ENCODE results near the gene CD200R1. TPM values are rescaled to one million over a fixed set of nuclear protein-coding genes. Genes with fewer than 3 reads are reported as not detected.

The CD200R1 gene
- total and polyA plus RNA-seq, 9 of the 15 experiments (the other 6 are each of a cell fraction or from before 2014, with no cell fraction given) = 0.04 to 0.23 (median 0.09) TPM; not detected in 5

DNA sequence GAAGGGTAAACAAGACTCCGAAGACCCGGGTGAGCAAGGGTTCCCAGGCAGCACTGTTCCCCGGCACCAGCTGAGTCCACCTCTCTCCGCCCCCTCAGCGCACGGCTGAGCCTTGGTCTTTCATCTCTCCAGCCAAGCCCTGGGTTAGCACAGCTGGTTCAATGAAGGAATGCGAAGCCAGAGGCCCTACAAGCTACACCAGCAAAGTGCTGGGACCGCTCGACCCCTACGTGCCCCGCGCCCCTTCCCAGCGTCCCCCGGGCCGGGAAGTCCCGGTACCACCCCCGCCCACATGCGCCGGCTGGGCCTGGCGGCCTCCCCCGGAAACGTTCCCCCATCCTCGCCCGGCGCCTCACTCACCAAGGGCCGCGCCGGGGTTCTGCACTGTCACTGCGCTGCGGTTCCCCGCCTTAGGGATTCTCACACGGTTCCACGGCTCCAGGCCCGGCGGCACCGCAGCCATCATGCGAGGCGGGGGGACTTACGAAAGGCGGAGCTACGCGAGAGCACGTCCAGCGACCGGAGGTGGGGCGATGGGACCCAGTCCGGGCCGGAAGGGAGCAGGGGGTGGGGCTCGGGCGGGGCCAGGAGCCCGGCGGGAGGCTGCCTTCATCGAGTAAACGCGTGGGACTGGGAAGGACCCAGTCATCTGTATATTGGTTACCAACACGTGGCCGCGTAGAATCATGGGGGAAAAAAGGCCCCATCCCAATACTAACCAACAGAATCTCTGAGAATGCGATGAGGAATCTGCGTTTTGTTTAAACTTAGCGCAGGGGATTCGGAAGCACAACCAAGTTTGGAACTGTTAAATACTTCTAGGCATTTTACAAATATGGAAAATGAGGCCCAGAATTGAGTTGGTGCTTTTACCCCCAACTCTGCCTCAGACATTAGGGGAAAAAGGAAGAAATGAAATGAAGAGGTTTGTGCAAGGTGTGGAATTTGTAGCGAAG, 44.6 kb upstream of the CD200R1 start (continued):
- no peak for TF ChIP-seq DNMT1 (IDR thresholded peaks at IDR 0.05)
- TF ChIP-seq IRF2 (CRISPR knock-in tag; IDR thresholded peaks at IDR 0.05) = no peak
- no peak for TF ChIP-seq STAG1 (CRISPR knock-in tag; IDR thresholded peaks at IDR 0.05; ENCODE audit: borderline replicate concordance)
- no peak for TF ChIP-seq SOX6 (IDR thresholded peaks at IDR 0.05)
- no peak for TF ChIP-seq SAP30 (IDR thresholded peaks at IDR 0.05; ENCODE audit: borderline replicate concordance, insufficient read depth, low read depth, low read length, poor library complexity, severe bottlenecking)
- TF ChIP-seq HEY1 (CRISPR knock-in tag; IDR thresholded peaks at IDR 0.05; ENCODE audit: borderline replicate concordance) = no peak
- TF ChIP-seq TBP (optimal IDR thresholded peaks at IDR 0.05; ENCODE audit: low read depth, low read length) = peak; percentile 24
- no peak for TF ChIP-seq ZNF75A (CRISPR knock-in tag; IDR thresholded peaks at IDR 0.05)
- TF ChIP-seq MEIS2 (IDR thresholded peaks at IDR 0.05; ENCODE audit: partially characterized antibody) = no peak
- peak; percentile 39; the same call in 1 of the 2 replicates for TF ChIP-seq TAF7 (tag; IDR thresholded peaks at IDR 0.05)
- peak; percentile 52; the same call in 1 of the 2 replicates for TF ChIP-seq ZNF175 (CRISPR knock-in tag; IDR thresholded peaks at IDR 0.05; ENCODE audit: low read depth)
- TF ChIP-seq, protein P1, sequence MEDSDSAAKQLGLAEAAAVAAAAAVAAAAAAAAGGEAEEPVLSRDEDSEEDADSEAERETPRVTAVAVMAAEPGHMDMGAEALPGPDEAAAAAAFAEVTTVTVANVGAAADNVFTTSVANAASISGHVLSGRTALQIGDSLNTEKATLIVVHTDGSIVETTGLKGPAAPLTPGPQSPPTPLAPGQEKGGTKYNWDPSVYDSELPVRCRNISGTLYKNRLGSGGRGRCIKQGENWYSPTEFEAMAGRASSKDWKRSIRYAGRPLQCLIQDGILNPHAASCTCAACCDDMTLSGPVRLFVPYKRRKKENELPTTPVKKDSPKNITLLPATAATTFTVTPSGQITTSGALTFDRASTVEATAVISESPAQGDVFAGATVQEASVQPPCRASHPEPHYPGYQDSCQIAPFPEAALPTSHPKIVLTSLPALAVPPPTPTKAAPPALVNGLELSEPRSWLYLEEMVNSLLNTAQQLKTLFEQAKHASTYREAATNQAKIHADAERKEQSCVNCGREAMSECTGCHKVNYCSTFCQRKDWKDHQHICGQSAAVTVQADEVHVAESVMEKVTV (CRISPR knock-in tag; IDR thresholded peaks at IDR 0.05) = no peak
- TF ChIP-seq, protein P2, sequence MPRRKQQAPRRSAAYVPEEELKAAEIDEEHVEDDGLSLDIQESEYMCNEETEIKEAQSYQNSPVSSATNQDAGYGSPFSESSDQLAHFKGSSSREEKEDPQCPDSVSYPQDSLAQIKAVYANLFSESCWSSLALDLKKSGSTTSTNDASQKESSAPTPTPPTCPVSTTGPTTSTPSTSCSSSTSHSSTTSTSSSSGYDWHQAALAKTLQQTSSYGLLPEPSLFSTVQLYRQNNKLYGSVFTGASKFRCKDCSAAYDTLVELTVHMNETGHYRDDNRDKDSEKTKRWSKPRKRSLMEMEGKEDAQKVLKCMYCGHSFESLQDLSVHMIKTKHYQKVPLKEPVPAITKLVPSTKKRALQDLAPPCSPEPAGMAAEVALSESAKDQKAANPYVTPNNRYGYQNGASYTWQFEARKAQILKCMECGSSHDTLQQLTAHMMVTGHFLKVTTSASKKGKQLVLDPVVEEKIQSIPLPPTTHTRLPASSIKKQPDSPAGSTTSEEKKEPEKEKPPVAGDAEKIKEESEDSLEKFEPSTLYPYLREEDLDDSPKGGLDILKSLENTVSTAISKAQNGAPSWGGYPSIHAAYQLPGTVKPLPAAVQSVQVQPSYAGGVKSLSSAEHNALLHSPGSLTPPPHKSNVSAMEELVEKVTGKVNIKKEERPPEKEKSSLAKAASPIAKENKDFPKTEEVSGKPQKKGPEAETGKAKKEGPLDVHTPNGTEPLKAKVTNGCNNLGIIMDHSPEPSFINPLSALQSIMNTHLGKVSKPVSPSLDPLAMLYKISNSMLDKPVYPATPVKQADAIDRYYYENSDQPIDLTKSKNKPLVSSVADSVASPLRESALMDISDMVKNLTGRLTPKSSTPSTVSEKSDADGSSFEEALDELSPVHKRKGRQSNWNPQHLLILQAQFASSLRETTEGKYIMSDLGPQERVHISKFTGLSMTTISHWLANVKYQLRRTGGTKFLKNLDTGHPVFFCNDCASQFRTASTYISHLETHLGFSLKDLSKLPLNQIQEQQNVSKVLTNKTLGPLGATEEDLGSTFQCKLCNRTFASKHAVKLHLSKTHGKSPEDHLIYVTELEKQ (CRISPR knock-in tag; IDR thresholded peaks at IDR 0.05) = no peak
- TF ChIP-seq, protein P3, sequence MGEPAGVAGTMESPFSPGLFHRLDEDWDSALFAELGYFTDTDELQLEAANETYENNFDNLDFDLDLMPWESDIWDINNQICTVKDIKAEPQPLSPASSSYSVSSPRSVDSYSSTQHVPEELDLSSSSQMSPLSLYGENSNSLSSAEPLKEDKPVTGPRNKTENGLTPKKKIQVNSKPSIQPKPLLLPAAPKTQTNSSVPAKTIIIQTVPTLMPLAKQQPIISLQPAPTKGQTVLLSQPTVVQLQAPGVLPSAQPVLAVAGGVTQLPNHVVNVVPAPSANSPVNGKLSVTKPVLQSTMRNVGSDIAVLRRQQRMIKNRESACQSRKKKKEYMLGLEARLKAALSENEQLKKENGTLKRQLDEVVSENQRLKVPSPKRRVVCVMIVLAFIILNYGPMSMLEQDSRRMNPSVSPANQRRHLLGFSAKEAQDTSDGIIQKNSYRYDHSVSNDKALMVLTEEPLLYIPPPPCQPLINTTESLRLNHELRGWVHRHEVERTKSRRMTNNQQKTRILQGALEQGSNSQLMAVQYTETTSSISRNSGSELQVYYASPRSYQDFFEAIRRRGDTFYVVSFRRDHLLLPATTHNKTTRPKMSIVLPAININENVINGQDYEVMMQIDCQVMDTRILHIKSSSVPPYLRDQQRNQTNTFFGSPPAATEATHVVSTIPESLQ (CRISPR knock-in tag; IDR thresholded peaks at IDR 0.05) = peak; percentile 50; the same call in 1 of the 2 replicates
- TF ChIP-seq FIP1L1 (IDR thresholded peaks at IDR 0.05; ENCODE audit: low read depth, low read length, poor library complexity, severe bottlenecking) = peak; percentile 33
- TF ChIP-seq, protein P4, sequence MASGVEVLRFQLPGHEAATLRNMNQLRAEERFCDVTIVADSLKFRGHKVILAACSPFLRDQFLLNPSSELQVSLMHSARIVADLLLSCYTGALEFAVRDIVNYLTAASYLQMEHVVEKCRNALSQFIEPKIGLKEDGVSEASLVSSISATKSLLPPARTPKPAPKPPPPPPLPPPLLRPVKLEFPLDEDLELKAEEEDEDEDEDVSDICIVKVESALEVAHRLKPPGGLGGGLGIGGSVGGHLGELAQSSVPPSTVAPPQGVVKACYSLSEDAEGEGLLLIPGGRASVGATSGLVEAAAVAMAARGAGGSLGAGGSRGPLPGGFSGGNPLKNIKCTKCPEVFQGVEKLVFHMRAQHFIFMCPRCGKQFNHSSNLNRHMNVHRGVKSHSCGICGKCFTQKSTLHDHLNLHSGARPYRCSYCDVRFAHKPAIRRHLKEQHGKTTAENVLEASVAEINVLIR (CRISPR knock-in tag; IDR thresholded peaks at IDR 0.05) = no peak
- TF ChIP-seq FOXP1 (CRISPR knock-in tag; IDR thresholded peaks at IDR 0.05) = no peak
- TF ChIP-seq PRPF4 (IDR thresholded peaks at IDR 0.05; ENCODE audit: insufficient read depth, low read depth, low read length, poor library complexity, severe bottlenecking) = no peak

Data from K562 (cell line).